Measurements from ENCODE around the gene SUMF2. TPM values are rescaled to one million over a fixed set of nuclear protein-coding genes. Genes with fewer than 3 reads are reported as not detected.
"Not testable (repeated sequence)": the region's sequence is repeated elsewhere in the genome, so short reads cannot be mapped to it uniquely, and the experiment has no call there.

SUMF2 gene
- total RNA-seq, 1 donor from 2014 or later = 106 TPM

GRCh38 chr7:56053993-56054392 lies 10.1 kb upstream of the SUMF2 start:
- no peak for DNase-seq (ENCODE audit: low spot score)

- DNase-seq (ENCODE audit: low spot score) = no peak
Observed at GRCh38 chr7:56062382-56062781, 1.7 kb upstream of the SUMF2 start.

- DNase-seq (ENCODE audit: low spot score) = no peak
Observed at GRCh38 chr7:56063500-56063881, 595 bp upstream of the SUMF2 start.

GRCh38 chr7:56066376-56066775 lies 2.3 kb downstream of the SUMF2 start:
- peak; percentile 78 for DNase-seq (ENCODE audit: low spot score)

DNA sequence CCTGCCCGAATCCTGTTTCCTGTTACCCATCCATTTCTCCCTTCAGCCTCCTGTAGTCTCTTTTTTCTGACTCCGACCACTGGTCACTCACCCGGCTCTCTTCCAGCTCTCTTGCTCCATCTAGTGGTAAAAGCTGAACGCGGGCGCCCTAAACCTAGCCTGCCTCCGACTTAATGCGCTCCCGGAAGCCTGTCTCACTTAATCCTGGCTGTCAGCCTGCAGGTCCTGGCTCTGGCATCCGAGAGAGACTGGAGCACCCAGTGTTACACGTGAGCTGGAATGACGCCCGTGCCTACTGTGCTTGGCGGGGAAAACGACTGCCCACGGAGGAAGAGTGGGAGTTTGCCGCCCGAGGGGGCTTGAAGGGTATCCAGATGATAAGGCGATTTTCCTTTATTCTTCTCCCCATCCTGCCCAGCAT lies 10.3 kb downstream of the SUMF2 start:
- peak; percentile 90 for DNase-seq (ENCODE audit: low spot score)

DNA sequence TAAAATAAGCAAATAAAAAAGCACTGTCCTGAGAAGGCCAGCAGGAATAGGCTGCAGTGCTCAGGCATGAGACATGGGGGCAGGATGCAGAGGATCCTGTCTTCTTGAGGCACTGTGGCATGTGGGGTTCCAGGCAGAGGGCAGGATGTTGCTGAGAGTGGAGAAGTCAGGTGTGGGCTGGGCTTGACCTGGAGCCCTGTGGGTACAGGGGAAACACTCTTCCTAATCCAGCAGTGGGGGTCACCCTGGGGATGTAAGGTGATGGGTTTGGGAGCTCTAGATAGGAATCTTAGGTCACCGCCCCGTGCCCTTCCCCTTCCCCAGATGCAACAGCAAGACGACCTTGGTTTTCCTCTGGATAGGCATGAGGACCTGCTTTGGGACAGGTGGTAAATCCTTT lies 13.6 kb downstream of the SUMF2 start:
- peak; percentile 43 for DNase-seq (ENCODE audit: low spot score)

- DNase-seq (ENCODE audit: low spot score) = peak; percentile 73
Observed at GRCh38 chr7:56078196-56078595, 14.1 kb downstream of the SUMF2 start.

GRCh38 chr7:56079450-56080185 lies 15.5 kb downstream of the SUMF2 start:
- peak; percentile 92 for DNase-seq (ENCODE audit: low spot score)

- DNase-seq (ENCODE audit: low spot score) = peak; percentile 72
Observed at GRCh38 chr7:56080726-56081435, 16.8 kb downstream of the SUMF2 start.

DNA sequence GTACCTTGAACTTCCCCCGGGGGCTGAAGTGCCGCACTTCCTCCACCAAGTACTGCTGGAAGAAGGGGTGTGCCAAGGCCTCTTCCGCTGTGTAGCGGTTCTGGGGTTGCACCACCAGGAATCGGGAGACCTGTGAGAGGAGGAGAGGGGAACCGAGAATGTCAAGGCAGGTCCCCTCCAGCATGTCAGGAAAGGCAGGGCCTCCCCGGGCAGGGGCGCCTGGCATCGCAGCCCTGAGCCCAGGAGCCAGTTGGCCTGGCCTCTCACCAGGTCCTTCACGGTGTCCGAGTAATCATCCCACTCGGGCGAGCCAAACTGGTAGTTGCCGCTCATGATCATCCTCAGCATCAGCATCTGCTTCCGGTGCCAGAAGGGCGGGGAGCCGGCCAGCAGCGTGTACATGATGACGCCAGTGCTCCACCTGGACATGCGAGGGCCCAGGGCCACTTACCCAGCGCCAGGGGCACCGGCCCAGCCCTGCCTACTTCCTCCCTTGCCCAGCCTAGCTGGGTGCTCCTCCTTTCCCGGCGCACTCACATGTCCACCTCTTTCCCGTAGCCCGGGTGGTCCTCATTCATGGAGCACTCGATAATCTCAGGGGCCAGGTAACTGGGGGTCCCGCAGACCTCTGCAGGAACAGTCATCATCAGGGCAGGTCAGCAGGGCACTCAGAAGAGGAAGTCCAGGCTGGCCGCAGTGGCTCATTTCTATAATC lies 17.7 kb downstream of the SUMF2 start:
- no peak for DNase-seq (ENCODE audit: low spot score)

DNA sequence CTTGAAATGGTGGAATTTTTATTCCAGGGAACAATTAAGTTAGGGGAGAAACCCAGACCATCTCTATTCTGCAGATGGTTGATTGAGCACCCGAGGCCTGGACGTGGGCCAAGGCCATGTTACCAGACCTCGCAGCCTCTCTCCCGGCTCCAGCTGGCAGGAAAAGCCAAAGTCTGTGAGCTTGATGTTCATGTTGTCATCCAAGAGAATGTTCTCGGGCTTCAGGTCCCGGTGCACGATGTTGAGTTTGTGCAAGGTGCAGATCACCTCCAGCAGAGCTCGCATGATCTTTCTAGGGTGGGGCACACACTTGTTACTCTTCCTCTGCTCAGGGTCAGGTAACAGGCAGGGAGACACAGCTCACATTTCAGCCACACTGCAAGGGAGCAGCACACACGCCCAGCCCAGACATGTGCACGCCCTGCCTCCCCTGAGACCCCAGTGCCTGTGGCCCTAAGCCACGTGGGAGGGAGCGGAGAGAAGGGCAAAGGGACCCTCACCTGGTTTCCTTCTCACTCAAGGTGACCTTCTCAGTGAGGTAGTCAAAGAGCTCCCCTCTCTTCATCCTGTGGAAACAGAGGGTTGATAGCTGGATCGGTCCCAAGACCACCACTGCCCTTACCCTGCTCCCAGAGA lies 19.2 kb downstream of the SUMF2 start:
- no peak for DNase-seq (ENCODE audit: low spot score)

GRCh38 chr7:56086761-56087160 lies 22.7 kb downstream of the SUMF2 start:
- DNase-seq (ENCODE audit: low spot score) = no peak

GRCh38 chr7:56087445-56087844 lies 23.4 kb downstream of the SUMF2 start:
- DNase-seq (ENCODE audit: low spot score) = no peak

GRCh38 chr7:56091591-56091990 lies 27.5 kb downstream of the SUMF2 start:
- no peak for DNase-seq (ENCODE audit: low spot score)

DNA sequence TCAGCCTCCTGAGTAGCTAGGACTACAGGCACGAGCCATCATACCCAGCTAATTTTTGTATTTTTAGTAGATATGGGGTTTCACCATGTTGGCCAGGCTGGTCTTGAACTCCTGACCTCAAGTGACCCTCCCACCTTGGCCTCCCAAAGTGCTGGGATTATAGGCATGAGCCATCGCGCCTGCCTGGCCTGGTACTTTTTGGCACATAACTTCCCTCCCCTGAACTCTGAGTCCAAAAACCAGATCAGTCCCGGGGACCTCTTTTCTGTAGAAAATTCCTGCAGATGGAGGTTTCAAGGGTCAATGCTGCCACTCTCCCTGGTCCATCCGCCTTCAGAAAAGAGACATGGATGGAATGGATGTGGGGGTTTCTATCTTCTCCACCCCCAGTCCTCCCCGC lies 28.3 kb downstream of the SUMF2 start:
- not testable (repeated sequence) for DNase-seq (ENCODE audit: low spot score)

DNA sequence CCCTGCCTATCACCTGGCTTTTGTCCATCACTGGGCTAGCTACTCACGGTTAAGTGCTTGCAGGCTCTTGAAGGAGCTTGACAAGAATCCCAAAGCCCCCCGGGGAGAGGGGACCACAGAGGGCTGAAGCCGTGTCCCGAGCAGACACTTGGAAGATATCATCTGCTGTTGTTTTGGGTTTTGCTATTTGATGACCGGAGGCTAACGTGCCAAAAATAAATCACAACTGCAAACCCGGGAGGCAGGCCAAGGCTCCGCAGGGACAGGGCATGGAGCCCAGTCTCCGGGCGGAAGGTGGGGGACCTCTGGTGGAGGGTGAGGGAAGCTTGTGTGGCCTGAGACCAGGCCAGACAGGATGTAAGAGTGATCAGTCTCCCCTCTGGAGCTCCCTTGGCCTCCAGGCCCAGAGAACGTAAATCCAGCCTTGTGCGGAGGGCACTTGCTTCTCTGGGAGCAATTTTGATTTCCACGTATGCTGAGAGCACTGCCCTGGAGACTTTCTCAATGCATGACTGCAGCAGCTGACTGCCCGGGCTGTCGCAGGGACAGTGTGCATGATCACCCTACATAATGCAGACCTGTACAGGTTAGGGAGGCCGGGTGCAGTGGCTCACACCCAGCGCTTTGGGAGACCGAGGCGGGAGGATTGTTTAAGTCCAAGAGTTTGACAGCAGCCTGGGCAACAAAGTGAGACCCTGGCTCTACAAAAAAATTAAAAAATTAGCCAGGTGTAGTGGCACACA lies 28.9 kb downstream of the SUMF2 start, which contains the start of gene PHKG1:
TSS of gene PHKG1 (minus strand) at position 164 of the 743 bp plus-strand sequence. CDS start 4,011 bp downstream, outside the sequence.
- no peak for DNase-seq (ENCODE audit: low spot score)

GRCh38 chr7:56097700-56098099 lies 33.6 kb downstream of the SUMF2 start:
- DNase-seq (ENCODE audit: low spot score) = no peak

- not testable (repeated sequence) for DNase-seq (ENCODE audit: low spot score)
Observed at GRCh38 chr7:56098187-56099008, 34.3 kb downstream of the SUMF2 start.

DNA sequence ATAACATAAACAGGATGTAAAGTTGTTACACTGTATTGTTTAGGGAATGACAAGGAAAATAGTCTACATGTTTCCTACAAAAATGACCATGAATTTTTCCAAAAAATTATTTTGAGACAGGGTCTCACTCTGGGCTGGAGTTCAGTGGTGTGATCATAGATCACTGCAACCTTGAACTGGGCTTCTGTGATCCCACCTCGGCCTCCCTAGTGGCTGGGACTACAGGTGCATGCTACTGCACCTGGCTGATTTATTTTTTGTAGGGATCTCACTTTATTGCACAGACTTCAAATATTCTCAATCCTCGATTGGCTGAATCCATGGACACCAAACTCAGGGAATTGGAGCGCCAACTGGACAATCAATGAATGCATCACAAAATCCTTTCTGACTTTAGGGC lies 35.6 kb downstream of the SUMF2 start:
- DNase-seq (ENCODE audit: low spot score) = no peak

GRCh38 chr7:56104138-56104537 lies 40.1 kb downstream of the SUMF2 start:
- not testable (repeated sequence) for DNase-seq (ENCODE audit: low spot score)

Measured in mesenteric fat pad (tissue), 1 donor.